HG02981 (cell line): Measurements from ENCODE around the gene SYMPK.

Source experiments
- ATAC-seq: cut with Tn5 transposase; IDR thresholded peaks from one replicate; pipeline ENCODE4 v1.9.1; 2021; ENCODE audit warnings: mild to moderate bottlenecking, moderate library complexity; ENCODE audit not compliant: unreplicated experiment

SYMPK gene

GRCh38 chr19:45886427-45887199 lies 23.7 kb upstream of the SYMPK start:
- ATAC-seq, result peak; percentile 50

DNA sequence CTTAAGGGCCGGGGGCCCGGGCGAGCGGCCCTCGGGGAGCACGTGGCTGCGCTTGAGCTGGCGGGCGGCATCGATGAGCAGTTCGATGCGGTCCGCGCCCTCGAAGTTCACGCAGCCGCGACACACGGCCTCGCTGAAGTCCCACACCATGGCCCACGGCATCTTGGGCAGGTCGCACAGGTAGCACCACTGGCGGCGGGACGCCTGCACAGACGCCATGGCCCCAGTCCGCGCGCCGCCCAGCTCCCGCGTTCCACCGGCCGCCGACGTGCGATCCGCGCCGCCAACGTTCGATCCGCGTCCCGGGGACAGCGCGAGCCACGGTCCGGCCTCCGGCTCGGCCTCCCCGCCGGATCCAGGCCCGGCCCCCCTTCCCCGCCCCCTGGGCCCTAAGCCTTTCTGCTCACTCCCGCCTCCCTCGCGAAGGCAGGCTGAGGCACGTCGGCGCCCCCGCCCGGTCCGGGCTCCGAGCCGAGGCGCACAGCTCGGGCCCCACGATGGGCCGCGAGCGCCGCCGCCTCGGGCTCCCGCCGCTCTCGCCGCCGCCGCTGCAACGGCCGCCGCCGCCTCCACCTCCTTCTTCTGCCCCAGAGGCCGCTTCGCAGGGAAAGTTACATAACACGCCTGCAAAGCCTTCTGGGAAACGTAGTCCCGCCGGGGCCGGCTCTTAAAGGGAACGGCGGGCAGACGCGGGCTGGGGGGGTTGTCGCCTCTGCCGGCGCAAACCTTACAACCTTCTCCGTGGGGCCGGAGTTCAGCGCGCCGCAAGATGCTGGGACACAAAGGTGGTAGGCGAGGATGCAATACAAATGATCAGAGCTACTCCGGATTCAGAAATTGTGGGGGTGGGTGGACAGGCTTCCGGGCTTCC lies 22.8 kb upstream of the SYMPK start, which contains the start of gene IRF2BP1:
IRF2BP1 (minus strand) TSS at position 586 of the 871 bp plus-strand sequence; CDS start at position 219, 367 bp downstream.
- ATAC-seq, result peak; percentile 47

GRCh38 chr19:45884682-45885555 lies 22.0 kb upstream of the SYMPK start:
- ATAC-seq, result peak; percentile 2

DNA sequence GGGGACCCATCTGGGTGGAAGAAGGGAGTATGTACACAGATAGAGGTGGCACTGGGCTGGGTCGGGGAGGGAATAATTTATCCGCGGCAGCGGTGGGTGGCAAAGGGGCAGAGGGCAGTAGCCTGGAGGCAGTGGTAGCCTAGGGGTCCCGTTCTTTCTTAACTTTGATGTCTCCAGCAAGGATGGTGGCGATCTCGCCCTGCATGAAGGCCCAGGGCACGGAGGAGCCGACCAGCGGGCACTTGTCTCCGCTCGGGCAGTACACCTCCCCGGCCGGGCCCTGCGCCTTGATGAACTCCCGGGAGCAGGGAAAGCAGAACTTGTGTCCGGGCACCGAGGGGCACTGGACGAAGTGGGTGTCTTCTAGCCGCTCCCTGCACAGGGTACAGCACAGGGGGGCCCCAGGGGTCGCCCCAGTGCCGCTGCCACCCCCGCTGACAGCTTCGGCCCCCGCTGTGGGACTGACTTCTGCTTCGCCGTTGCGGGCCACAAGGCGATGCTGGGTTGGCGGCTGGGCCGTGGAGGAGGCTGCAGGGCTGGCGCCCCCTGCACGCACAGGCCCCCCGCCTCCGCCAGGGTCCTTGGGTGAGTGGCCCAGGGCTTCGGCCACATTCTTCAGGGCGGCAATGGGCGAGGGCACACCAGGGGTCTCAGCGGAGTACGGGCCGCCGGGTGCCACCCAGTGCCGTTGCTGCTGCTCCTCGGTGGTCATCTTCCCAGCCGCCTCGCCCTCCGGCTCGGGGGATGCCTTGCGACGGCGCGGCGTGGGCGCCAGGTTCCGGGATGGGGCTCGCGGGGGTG lies 21.1 kb upstream of the SYMPK start:
- no peak for ATAC-seq

- no peak for ATAC-seq
Observed at GRCh38 chr19:45883586-45883880, 20.6 kb upstream of the SYMPK start.

- ATAC-seq, result peak; percentile 31
Observed at GRCh38 chr19:45882652-45883585, 20.0 kb upstream of the SYMPK start.

- no peak for ATAC-seq
Observed at GRCh38 chr19:45881909-45882528, 19.1 kb upstream of the SYMPK start.

- no peak for ATAC-seq
Observed at GRCh38 chr19:45881082-45881908, 18.3 kb upstream of the SYMPK start.

GRCh38 chr19:45879971-45880370 lies 17.0 kb upstream of the SYMPK start:
- ATAC-seq, result no peak

DNA sequence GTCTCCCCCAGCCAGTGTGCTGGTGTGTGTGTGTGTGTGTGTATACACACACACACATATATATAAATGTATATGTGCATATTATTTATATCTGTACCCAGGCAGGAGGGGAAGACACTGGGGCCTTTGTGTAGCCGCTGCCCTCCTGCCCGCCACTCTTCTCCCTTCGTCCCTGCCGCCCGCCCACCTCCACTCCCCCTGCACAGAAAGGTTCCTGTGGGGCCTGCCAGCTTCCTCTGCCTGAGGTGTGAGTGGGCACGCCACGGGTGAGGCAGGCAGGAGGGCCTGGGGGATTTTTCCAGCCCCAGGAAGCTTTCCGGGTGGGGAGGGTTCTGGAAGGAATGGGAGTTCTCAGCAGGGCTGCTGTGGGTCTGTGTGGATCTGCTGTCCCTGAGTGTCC lies 16.1 kb upstream of the SYMPK start:
- ATAC-seq, result no peak

DNA sequence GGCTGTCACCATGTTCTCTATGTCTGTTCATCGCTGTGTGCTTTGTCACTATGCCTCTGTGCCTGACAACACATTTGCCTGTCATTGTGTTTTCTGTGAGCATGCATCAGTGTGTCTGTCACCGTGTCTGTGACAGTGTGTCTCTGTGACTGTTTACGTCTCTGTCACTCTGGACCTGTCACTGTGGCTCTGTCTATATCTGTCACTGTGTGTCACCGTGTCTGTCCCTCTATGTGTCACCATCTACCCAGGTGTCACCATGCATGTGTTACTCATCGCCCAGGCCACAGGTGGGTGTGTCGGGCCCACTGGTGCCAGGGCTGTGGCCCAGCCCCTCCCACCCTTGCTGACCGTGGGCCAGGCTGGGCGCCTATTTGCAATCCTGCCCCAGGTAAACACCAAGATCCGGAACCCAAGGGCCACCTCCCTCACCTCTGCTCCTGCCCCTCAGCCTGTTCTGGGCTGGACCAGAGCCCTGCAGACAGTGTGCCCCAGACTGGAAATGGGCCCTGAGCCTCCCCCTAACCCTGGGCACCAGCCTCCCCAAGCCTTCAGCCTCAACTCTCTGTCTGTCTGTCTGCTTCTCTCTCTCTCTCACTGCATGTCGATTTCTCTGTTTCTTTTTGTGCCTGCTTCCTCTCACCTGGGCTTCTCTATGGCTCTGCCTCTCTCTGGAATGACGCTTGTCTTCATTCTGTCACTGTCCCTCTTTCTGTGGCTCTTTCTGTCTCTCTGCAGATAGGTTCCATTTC lies 15.3 kb upstream of the SYMPK start:
- no peak for ATAC-seq

- ATAC-seq, result no peak
Observed at GRCh38 chr19:45876411-45877197, 13.7 kb upstream of the SYMPK start.

GRCh38 chr19:45876161-45876410 lies 13.1 kb upstream of the SYMPK start:
- ATAC-seq, result no peak

DNA sequence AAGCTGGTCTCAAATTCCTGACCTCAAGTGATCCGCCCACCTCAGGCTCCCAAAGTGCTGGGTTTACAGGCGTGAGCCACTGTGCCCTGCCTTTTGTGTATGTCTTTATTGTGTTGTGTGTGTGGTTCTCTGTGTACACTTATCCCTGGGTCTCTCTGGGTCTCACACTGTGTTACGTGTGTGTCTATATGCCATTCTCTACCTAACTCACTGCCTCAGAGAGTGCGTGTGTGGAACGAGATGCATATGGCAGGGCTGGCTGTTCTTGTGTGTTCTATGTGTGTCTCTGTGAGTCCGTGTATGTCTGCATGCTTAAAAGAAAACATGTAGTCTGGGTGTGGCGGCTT lies 11.6 kb upstream of the SYMPK start:
- no peak for ATAC-seq

DNA sequence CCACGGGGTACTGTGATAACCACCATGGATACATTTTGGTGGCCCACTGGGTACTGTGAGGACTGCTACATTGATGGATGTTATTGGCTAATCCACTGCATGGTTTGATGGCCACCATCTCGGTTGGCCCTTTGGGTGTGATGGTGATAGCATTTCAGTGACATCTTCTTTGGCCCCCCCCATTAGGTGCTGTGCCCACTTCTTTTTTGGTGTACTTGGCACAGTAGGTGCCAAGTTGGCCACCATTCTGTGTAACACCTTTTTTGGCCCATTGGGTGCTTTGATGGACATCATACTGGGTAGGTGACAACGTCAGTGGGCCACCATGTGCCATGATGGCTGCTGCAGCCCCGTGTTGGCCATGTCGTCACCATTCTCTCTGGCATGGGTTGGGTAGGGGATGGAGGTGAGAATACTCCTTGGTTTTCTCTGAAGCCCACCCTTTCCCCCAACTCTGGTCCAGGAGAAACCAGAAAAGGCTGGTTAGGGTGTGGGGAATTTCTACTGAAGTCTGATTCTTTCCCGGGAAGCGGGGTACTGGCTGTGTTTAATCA lies 10.3 kb upstream of the SYMPK start:
- ATAC-seq, result no peak

DNA sequence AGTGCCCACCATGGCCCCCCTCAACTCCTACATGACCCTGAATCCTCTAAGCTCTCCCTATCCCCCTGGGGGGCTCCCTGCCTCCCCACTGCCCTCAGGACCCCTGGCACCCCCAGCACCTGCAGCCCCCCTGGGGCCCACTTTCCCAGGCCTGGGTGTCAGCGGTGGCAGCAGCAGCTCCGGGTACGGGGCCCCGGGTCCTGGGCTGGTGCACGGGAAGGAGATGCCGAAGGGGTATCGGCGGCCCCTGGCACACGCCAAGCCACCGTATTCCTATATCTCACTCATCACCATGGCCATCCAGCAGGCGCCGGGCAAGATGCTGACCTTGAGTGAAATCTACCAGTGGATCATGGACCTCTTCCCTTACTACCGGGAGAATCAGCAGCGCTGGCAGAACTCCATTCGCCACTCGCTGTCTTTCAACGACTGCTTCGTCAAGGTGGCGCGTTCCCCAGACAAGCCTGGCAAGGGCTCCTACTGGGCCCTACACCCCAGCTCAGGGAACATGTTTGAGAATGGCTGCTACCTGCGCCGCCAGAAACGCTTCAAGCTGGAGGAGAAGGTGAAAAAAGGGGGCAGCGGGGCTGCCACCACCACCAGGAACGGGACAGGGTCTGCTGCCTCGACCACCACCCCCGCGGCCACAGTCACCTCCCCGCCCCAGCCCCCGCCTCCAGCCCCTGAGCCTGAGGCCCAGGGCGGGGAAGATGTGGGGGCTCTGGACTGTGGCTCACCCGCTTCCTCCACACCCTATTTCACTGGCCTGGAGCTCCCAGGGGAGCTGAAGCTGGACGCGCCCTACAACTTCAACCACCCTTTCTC lies 9.4 kb upstream of the SYMPK start:
- ATAC-seq, result no peak
